Measurements from ENCODE around the gene SLC29A3.

- TF ChIP-seq, protein P1, sequence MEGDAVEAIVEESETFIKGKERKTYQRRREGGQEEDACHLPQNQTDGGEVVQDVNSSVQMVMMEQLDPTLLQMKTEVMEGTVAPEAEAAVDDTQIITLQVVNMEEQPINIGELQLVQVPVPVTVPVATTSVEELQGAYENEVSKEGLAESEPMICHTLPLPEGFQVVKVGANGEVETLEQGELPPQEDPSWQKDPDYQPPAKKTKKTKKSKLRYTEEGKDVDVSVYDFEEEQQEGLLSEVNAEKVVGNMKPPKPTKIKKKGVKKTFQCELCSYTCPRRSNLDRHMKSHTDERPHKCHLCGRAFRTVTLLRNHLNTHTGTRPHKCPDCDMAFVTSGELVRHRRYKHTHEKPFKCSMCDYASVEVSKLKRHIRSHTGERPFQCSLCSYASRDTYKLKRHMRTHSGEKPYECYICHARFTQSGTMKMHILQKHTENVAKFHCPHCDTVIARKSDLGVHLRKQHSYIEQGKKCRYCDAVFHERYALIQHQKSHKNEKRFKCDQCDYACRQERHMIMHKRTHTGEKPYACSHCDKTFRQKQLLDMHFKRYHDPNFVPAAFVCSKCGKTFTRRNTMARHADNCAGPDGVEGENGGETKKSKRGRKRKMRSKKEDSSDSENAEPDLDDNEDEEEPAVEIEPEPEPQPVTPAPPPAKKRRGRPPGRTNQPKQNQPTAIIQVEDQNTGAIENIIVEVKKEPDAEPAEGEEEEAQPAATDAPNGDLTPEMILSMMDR (conservative IDR thresholded peaks at IDR 0.05; ENCODE audit: low read depth in 2 of 2) = no peak
- TF ChIP-seq, protein P2, sequence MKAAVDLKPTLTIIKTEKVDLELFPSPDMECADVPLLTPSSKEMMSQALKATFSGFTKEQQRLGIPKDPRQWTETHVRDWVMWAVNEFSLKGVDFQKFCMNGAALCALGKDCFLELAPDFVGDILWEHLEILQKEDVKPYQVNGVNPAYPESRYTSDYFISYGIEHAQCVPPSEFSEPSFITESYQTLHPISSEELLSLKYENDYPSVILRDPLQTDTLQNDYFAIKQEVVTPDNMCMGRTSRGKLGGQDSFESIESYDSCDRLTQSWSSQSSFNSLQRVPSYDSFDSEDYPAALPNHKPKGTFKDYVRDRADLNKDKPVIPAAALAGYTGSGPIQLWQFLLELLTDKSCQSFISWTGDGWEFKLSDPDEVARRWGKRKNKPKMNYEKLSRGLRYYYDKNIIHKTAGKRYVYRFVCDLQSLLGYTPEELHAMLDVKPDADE (IDR thresholded peaks at IDR 0.05) = no peak
- TF ChIP-seq ZNF331 (CRISPR knock-in tag; IDR thresholded peaks at IDR 0.05; ENCODE audit: low read depth) = no peak
- no peak for TF ChIP-seq EZH2 (IDR thresholded peaks at IDR 0.05; ENCODE audit: low read depth, unreplicated experiment)
- no peak for TF ChIP-seq POLR2AphosphoS5 (IDR thresholded peaks at IDR 0.05; ENCODE audit: low read depth)
- no peak for TF ChIP-seq REST (IDR thresholded peaks at IDR 0.05; ENCODE audit: unreplicated experiment)
- TF ChIP-seq CREB1 (CRISPR knock-in tag; IDR thresholded peaks at IDR 0.05; ENCODE audit: low read depth) = no peak
Measured at GRCh38 chr10:71319800-71320392, 837 bp downstream of the SLC29A3 start.

Data from GM23338 (cell line).